GM10248 (cell line): ENCODE measurements around the gene PXN.
"Not testable (repeated sequence)": the region's sequence is repeated elsewhere in the genome, so short reads cannot be mapped to it uniquely, and the experiment has no call there.

Experiments
- CTCF ChIA-PET: fragments of 300-600 bp; sonication (Branson Sonifier 250); formaldehyde crosslinking; extraction: SDS; loops from one replicate; lab custom pipeline; 2021; ENCODE audit warnings: antibody characterized with exemption; lab: Yijun Ruan, JAX
- POLR2A ChIA-PET: fragments of 350-650 bp; sonication (Branson Sonifier 250); formaldehyde crosslinking; extraction: SDS; loops from one replicate; lab custom pipeline; 2020; ENCODE audit warnings: antibody characterized with exemption; lab: Yijun Ruan, JAX
- DNase-seq: peaks from one replicate; pipeline ENCODE4 v3.0.0; 2012; ENCODE audit errors: extremely low spot score
- CTCF ChIP-seq: IDR thresholded peaks from 2 replicates; pipeline ENCODE4 v1.5.1; 2012; ENCODE audit warnings: mild to moderate bottlenecking, low read depth; ENCODE audit errors: extremely low read depth, missing control alignments, control extremely low read depth

PXN gene

DNA sequence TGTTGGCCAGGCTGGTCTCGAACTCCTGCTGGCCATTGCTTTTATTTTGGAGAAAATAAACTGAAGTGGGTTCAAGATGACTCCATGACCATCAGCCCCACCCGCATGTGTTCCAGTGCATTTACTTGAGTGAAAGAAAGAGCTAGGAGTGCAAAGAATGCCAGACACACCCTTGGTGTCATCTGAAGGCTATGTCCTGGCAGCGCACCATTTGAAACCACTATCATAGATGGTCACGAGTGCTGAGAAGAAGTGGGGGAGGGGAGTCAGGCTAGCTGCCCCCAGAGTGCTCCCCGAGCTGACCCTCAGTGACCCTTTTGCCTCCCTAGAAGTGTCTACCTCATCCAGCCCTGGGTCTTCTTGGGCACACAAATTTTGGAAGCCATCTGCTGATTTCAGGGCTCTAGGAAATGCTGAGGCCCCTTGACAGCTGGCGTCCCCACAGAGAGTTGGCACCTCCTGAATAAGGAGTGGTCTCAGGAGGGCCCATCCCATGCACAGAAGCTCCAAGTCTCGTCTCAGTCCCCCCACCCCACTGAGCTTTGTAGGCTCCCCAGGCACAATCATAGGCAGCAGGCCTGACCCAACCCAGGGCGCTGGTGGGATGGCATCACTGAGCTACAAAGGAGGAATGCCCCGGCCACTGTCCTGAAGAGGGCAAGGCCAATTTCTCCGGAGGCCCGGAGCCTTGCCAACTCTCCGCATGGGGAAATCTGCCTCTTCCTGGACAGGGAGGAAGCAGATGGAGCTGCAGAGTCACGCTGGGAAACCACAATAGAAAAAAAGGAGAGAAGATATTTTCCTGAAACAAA, 28.0 kb downstream of the PXN start:
- no peak for TF ChIP-seq CTCF
- no peak for DNase-seq
- ChIA-PET POLR2A (interaction anchor here (0.8 kb wide), 2 partner anchors 36 to 54 kb away, joined by 3 to 10 read pairs; partner anchors contain the start of genes RNU4-2 and RPLP0), CTCF (interaction anchor here (1.0 to 17.2 kb wide), 5 partner anchors 11 to 64 kb away, joined by 3 to 271 read pairs (median 4); partner anchors contain the start of genes PXN and SIRT4)

- POLR2A ChIA-PET, DNase-seq: not testable (repeated sequence)
- CTCF ChIA-PET, result interaction anchor here (0.8 to 17.2 kb wide), 4 partner anchors 10 to 29 kb away, joined by 3 to 271 read pairs (median 53); partner anchors contain the start of gene PXN
Observed at GRCh38 chr12:120236809-120237208, 28.7 kb downstream of the PXN start.

GRCh38 chr12:120235369-120236323, 29.9 kb downstream of the PXN start:
- POLR2A ChIA-PET, result interaction anchor here (1.3 to 1.8 kb wide), 2 partner anchors 34 to 55 kb away, joined by 5 to 11 read pairs; partner anchors contain the start of gene RPLP0
- no peak for TF ChIP-seq CTCF
- CTCF ChIA-PET, result interaction anchor here (0.8 to 17.2 kb wide), 12 partner anchors 8 to 66 kb away, joined by 3 to 271 read pairs (median 4); partner anchors contain the start of genes PXN and SIRT4
- no peak for DNase-seq

- ChIA-PET POLR2A (interaction anchor here (1.3 to 1.8 kb wide), 2 partner anchors 34 to 56 kb away, joined by 5 to 11 read pairs; partner anchors contain the start of gene RPLP0), CTCF (interaction anchor here (0.9 to 17.2 kb wide), 11 partner anchors 8 to 67 kb away, joined by 3 to 271 read pairs (median 4); partner anchors contain the start of genes PXN and SIRT4)
- no peak for DNase-seq
- TF ChIP-seq CTCF, result peak; percentile 9
Observed at GRCh38 chr12:120234643-120235368, 30.7 kb downstream of the PXN start.

DNA sequence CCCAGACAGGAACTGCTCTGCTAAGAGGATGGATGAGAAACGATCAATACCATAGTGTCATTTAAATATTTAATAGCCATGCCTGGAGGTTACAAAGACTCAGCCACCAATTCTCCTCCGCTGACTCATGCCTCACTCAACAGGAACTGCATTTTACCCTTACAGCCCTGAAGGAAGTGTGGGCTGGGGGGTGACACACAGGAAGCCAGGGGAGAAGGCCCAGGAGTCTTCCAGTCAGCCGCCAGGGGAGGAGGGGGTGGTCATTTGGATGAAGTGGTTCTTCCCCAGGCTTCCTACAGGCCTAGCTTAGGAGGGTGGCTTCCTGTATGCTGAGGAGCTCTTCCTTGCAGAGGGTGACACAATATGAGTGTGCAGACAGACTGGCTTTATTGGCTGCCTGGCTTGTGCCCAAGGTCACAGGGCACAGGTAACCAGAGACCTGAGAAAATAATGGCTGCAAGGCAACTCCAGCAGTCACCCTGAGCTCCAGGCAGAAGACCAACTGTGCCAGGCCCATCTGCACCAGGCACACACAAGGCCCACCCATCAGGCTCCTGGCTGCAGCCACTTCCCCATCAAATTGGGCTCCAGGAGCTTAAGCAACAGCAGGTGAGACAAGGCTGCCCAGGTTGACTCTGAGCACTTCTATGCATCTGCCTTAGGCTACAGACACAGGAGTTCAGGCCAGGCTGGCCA, 34.1 kb downstream of the PXN start:
- TF ChIP-seq CTCF, result no peak
- ChIA-PET POLR2A (interaction anchor here (0.6 to 2.3 kb wide), 3 partner anchors 30 to 306 kb away, joined by 6 to 9 read pairs (median 8); partner anchors contain the start of genes RNU4-2 and RPLP0), CTCF (interaction anchor here (1.0 to 14.0 kb wide), 9 partner anchors 12 to 71 kb away, joined by 3 to 375 read pairs (median 7); partner anchors contain the start of genes PXN, RNU4-1, RNU4-2 and RPLP0)
- no peak for DNase-seq
